HEK293 (cell line): ENCODE results near the gene HMCN2.

Experiments
- CTCF ChIA-PET: fragments of 350-600 bp; formaldehyde crosslinking; extraction: SDS; loops from one replicate; lab custom pipeline; 2021; ENCODE audit warnings: antibody characterized with exemption; lab: Yijun Ruan, JAX
- POLR2A ChIA-PET: fragments of 300-600 bp; formaldehyde crosslinking; extraction: SDS; loops from one replicate; lab custom pipeline; 2020; ENCODE audit warnings: antibody characterized with exemption, inconsistent platforms; lab: Yijun Ruan, JAX
- H3K27ac ChIP-seq: fragments of 200-500 bp; sonication (Bioruptor generic); 2 replicates; pipeline ENCODE4 v1.5.1; 2014; ENCODE audit warnings: low read depth, low read length, control low read depth, inconsistent platforms; ENCODE audit errors: extremely low read depth
- H3K36me3 ChIP-seq, 2 experiments: fragments of 200-500 bp in 1 of 2; sonication (Bioruptor generic) in 1 of 2; 1 replicate in 1 of 2; 2 replicates in 1 of 2; pipeline ENCODE4 v1.5.1; 2014 to 2017; ENCODE audit warnings: inconsistent platforms in 2 of 2, low read length in 2 of 2; ENCODE audit not compliant: control insufficient read depth in 2 of 2, insufficient read depth in 1 of 2
- H3K4me1 ChIP-seq: fragments of 200-500 bp; sonication (Bioruptor generic); 2 replicates; pipeline ENCODE4 v1.5.1; 2014; ENCODE audit warnings: mild to moderate bottlenecking, low read length, inconsistent platforms; ENCODE audit not compliant: control insufficient read depth, insufficient read depth
- H3K4me3 ChIP-seq: 2 replicates; pipeline ENCODE4 v1.5.1; 2011; ENCODE audit warnings: low read depth, mild to moderate bottlenecking, control low read depth, low read length, moderate library complexity
- H3K9me3 ChIP-seq: fragments of 200-500 bp; sonication (Bioruptor generic); 2 replicates; pipeline ENCODE4 v1.5.1; 2014; ENCODE audit warnings: low read depth, low read length, inconsistent platforms; ENCODE audit not compliant: control insufficient read depth, insufficient read depth
- ZBTB1 ChIP-seq: fragments of 450-650 bp; formaldehyde crosslinking; IDR thresholded peaks from 2 replicates; pipeline ENCODE4 v1.5.1; 2016; ENCODE audit warnings: missing biosample characterization, missing genetic modification characterization
- ZBTB20 ChIP-seq: fragments of 450-650 bp; formaldehyde crosslinking; IDR thresholded peaks from 2 replicates; pipeline ENCODE4 v1.5.1; 2016; ENCODE audit warnings: missing biosample characterization, missing genetic modification characterization
- ZBTB49 ChIP-seq: fragments of 450-650 bp; formaldehyde crosslinking; IDR thresholded peaks from 2 replicates; pipeline ENCODE4 v1.5.1; 2016; ENCODE audit warnings: missing biosample characterization, missing genetic modification characterization, low read depth
- ZNF155 ChIP-seq: fragments of 450-650 bp; formaldehyde crosslinking; IDR thresholded peaks from 2 replicates; pipeline ENCODE4 v1.5.1; 2016; ENCODE audit warnings: missing biosample characterization, missing genetic modification characterization
- ZNF292 ChIP-seq: fragments of 450-650 bp; formaldehyde crosslinking; IDR thresholded peaks from 2 replicates; pipeline ENCODE4 v1.5.1; 2016; ENCODE audit warnings: low read depth, missing biosample characterization, missing genetic modification characterization, borderline replicate concordance
- ZNF341 ChIP-seq: fragments of 450-650 bp; formaldehyde crosslinking; IDR thresholded peaks from 2 replicates; pipeline ENCODE4; 2016; ENCODE audit warnings: low read depth, missing biosample characterization, missing genetic modification characterization
- ZNF350 ChIP-seq: fragments of 450-650 bp; formaldehyde crosslinking; IDR thresholded peaks from 2 replicates; pipeline ENCODE4 v1.5.0; 2017; ENCODE audit warnings: missing biosample characterization, mild to moderate bottlenecking, missing genetic modification characterization
- ZNF394 ChIP-seq: fragments of 450-650 bp; formaldehyde crosslinking; IDR thresholded peaks from 2 replicates; pipeline ENCODE4 v1.5.1; 2016; ENCODE audit warnings: missing biosample characterization, missing genetic modification characterization, mild to moderate bottlenecking, moderate library complexity, borderline replicate concordance
- ZNF510 ChIP-seq: fragments of 450-650 bp; formaldehyde crosslinking; IDR thresholded peaks from 2 replicates; pipeline ENCODE4 v1.5.1; 2018; ENCODE audit warnings: mild to moderate bottlenecking, missing genetic modification characterization, missing biosample characterization; ENCODE audit not compliant: insufficient replicate concordance
- ZNF513 ChIP-seq: fragments of 450-650 bp; IDR thresholded peaks from 2 replicates; pipeline ENCODE4 v1.5.1; 2018; ENCODE audit warnings: missing biosample characterization, missing genetic modification characterization
- ZNF544 ChIP-seq: fragments of 450-650 bp; formaldehyde crosslinking; IDR thresholded peaks from 2 replicates; pipeline ENCODE4 v1.5.0; 2017; ENCODE audit warnings: missing biosample characterization, missing genetic modification characterization
- ZNF692 ChIP-seq: fragments of 450-650 bp; formaldehyde crosslinking; IDR thresholded peaks from 2 replicates; pipeline ENCODE4 v1.5.1; 2016; ENCODE audit warnings: missing biosample characterization, missing genetic modification characterization
- ZNF776 ChIP-seq: fragments of 450-650 bp; formaldehyde crosslinking; IDR thresholded peaks from 2 replicates; pipeline ENCODE4 v1.5.0; 2017; ENCODE audit warnings: missing biosample characterization, missing genetic modification characterization, borderline replicate concordance
- ZNF792 ChIP-seq: fragments of 450-650 bp; formaldehyde crosslinking; IDR thresholded peaks from 2 replicates; pipeline ENCODE4 v1.5.1; 2016; ENCODE audit warnings: missing biosample characterization, missing genetic modification characterization
- ZNF837 ChIP-seq: fragments of 450-650 bp; formaldehyde crosslinking; IDR thresholded peaks from 2 replicates; pipeline ENCODE4 v1.5.1; 2016; ENCODE audit warnings: missing biosample characterization, missing genetic modification characterization
- ZSCAN16 ChIP-seq: fragments of 450-650 bp; formaldehyde crosslinking; IDR thresholded peaks from 2 replicates; pipeline ENCODE4 v1.5.1; 2016; ENCODE audit warnings: missing biosample characterization, missing genetic modification characterization
- ZXDB ChIP-seq: fragments of 450-650 bp; formaldehyde crosslinking; IDR thresholded peaks from 2 replicates; pipeline ENCODE4 v1.5.1; 2016; ENCODE audit warnings: missing biosample characterization, missing genetic modification characterization
- TF ChIP-seq, protein P1 (sequence below): fragments of 450-650 bp; formaldehyde crosslinking; IDR thresholded peaks from 2 replicates; pipeline ENCODE4 v1.5.1; 2016; ENCODE audit warnings: missing biosample characterization, missing genetic modification characterization, borderline replicate concordance
- TF ChIP-seq, protein P2 (sequence below): fragments of 450-650 bp; formaldehyde crosslinking; IDR thresholded peaks from 2 replicates; pipeline ENCODE4 v1.5.1; 2016; ENCODE audit warnings: missing biosample characterization, missing genetic modification characterization

HMCN2 gene

DNA sequence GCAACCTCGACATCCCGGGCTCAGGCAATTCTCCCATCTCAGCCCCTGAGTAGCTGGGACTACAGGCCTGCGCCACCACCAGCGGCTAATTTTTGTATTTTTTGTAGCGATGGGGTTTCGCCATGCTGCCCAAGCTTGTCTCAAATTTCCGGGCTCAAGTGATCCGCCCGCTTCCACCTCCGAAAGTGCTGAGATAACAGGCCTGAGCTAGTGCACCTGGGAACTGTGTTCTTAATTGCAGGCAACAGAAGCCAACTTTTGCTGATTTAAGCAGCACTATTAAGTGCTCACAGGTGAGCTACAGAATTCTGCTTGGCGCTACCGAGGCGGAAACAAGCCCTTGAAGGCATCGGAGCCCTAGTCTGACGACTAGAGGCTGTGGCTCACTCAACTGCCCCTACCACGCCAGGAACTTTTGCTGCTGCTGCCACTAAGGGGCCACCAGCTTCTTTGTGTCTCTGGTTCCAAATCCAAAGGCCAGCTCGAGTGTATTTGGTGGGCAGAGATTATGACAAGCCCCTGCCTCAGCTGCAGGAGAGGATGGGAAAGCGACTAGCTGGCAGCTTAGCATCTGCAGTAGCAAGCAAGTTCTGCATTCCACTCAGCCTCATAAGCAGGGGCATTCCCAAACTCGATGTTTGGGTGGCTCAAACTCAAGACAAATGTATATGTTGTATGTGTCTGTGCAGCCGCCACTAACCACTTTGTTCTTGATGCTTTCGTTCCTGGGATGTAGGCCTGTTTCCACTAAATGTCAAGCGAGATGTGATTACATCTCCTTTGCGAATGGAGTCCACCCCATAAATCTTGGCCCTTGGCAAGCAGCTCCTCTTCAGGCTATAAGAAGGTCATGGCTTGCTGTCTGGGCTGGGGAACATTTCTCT lies 10.6 kb upstream of the HMCN2 start:
- Histone ChIP-seq H3K27ac (no peak overlapping the region), H3K9me3 (no peaks in the 10 kb centered on the region), H3K36me3 (no peaks in the 10 kb centered on the region), H3K4me1 (no peaks in the 10 kb centered on the region), H3K4me3 (no peak overlapping the region)
- ChIA-PET POLR2A (interaction anchor here (1.1 kb wide), 1 partner anchor 12 kb away, joined by 3 read pairs; no protein-coding TSS in a partner anchor), CTCF (interaction anchor here (0.8 to 5.9 kb wide), 5 partner anchors 10 to 148 kb away, joined by 4 to 62 read pairs (median 5); no protein-coding TSS in a partner anchor)
- TF ChIP-seq ZBTB20: no peak
- no peak for TF ChIP-seq ZNF544
- no peak for TF ChIP-seq ZBTB1 (tag by site-specific recombination)

DNA sequence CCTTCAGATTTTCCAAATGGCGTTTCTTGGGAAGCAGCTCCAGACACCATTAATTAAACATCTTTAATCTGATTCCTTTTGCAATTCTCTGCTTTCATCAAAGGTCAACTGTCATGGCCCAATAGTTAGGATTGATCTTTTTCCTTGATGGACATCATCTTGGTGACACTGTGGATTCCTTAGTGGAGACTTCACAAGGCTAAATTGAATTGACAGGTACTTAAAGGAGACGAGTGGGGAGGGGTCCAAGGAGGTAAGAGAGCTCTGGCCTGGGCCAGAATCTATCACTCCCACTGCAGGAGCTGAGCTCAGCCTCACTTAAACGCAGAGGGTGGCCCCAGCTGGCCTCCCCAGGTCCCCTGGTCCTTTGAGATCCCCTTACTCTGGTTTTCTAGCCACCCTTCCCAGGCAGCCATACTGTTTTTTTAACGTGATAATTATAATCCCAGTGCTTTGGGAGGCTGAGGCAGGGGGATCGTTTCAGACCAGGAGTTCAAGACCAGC lies 9.9 kb upstream of the HMCN2 start:
- Histone ChIP-seq H3K9me3 (no peaks in the 10 kb centered on the region), H3K4me3 (no peak overlapping the region), H3K4me1 (no peaks in the 10 kb centered on the region), H3K36me3 (no peaks in the 10 kb centered on the region), H3K27ac (no peak overlapping the region)
- CTCF ChIA-PET: interaction anchor here (0.8 to 5.9 kb wide), 5 partner anchors 9 to 148 kb away, joined by 4 to 62 read pairs (median 5); no protein-coding TSS in a partner anchor
- TF ChIP-seq ZNF341 (tag by site-specific recombination) (no peak), ZNF513 (tag by site-specific recombination) (no peak), ZNF292 (tag by site-specific recombination) (no peak), ZNF510 (tag by site-specific recombination) (no peak), ZXDB (tag by site-specific recombination) (no peak), ZNF394 (no peak), ZNF776 (no peak), ZNF350 (no peak), ZSCAN16 (tag by site-specific recombination) (no peak), ZNF692 (tag by site-specific recombination) (no peak), ZBTB49 (tag by site-specific recombination) (no peak), ZNF837 (tag by site-specific recombination) (no peak), ZNF155 (no peak), ZNF792 (no peak)
- TF ChIP-seq, protein P1, sequence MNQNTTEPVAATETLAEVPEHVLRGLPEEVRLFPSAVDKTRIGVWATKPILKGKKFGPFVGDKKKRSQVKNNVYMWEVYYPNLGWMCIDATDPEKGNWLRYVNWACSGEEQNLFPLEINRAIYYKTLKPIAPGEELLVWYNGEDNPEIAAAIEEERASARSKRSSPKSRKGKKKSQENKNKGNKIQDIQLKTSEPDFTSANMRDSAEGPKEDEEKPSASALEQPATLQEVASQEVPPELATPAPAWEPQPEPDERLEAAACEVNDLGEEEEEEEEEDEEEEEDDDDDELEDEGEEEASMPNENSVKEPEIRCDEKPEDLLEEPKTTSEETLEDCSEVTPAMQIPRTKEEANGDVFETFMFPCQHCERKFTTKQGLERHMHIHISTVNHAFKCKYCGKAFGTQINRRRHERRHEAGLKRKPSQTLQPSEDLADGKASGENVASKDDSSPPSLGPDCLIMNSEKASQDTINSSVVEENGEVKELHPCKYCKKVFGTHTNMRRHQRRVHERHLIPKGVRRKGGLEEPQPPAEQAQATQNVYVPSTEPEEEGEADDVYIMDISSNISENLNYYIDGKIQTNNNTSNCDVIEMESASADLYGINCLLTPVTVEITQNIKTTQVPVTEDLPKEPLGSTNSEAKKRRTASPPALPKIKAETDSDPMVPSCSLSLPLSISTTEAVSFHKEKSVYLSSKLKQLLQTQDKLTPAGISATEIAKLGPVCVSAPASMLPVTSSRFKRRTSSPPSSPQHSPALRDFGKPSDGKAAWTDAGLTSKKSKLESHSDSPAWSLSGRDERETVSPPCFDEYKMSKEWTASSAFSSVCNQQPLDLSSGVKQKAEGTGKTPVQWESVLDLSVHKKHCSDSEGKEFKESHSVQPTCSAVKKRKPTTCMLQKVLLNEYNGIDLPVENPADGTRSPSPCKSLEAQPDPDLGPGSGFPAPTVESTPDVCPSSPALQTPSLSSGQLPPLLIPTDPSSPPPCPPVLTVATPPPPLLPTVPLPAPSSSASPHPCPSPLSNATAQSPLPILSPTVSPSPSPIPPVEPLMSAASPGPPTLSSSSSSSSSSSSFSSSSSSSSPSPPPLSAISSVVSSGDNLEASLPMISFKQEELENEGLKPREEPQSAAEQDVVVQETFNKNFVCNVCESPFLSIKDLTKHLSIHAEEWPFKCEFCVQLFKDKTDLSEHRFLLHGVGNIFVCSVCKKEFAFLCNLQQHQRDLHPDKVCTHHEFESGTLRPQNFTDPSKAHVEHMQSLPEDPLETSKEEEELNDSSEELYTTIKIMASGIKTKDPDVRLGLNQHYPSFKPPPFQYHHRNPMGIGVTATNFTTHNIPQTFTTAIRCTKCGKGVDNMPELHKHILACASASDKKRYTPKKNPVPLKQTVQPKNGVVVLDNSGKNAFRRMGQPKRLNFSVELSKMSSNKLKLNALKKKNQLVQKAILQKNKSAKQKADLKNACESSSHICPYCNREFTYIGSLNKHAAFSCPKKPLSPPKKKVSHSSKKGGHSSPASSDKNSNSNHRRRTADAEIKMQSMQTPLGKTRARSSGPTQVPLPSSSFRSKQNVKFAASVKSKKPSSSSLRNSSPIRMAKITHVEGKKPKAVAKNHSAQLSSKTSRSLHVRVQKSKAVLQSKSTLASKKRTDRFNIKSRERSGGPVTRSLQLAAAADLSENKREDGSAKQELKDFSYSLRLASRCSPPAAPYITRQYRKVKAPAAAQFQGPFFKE (tag by site-specific recombination): no peak
- TF ChIP-seq, protein P2, sequence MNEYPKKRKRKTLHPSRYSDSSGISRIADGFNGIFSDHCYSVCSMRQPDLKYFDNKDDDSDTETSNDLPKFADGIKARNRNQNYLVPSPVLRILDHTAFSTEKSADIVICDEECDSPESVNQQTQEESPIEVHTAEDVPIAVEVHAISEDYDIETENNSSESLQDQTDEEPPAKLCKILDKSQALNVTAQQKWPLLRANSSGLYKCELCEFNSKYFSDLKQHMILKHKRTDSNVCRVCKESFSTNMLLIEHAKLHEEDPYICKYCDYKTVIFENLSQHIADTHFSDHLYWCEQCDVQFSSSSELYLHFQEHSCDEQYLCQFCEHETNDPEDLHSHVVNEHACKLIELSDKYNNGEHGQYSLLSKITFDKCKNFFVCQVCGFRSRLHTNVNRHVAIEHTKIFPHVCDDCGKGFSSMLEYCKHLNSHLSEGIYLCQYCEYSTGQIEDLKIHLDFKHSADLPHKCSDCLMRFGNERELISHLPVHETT: no peak
- POLR2A ChIA-PET: interaction anchor here (1.1 kb wide), 1 partner anchor 13 kb away, joined by 3 read pairs; no protein-coding TSS in a partner anchor
